Epidermal melanocyte (primary cell): ENCODE data around the gene GADD45A.

ENCODE experiments used
- DNase-seq: peaks from one replicate; pipeline ENCODE4 v3.0.0; 2011; ENCODE audit warnings: low spot score; ENCODE audit not compliant: insufficient read length

GADD45A gene

GRCh38 chr1:67668660-67669059 lies 16.3 kb upstream of the GADD45A start:
- no peak for DNase-seq

- no peak for DNase-seq
Measured at GRCh38 chr1:67672260-67672803, 12.7 kb upstream of the GADD45A start.

GRCh38 chr1:67673468-67674201 lies 11.4 kb upstream of the GADD45A start:
- no peak for DNase-seq

GRCh38 chr1:67674260-67675011 lies 10.6 kb upstream of the GADD45A start:
- no peak for DNase-seq

- no peak for DNase-seq
Measured at GRCh38 chr1:67675800-67676199, 9.2 kb upstream of the GADD45A start.

- DNase-seq, result no peak
Measured at GRCh38 chr1:67676287-67676686, 8.7 kb upstream of the GADD45A start.

GRCh38 chr1:67676946-67677345 lies 8.1 kb upstream of the GADD45A start:
- no peak for DNase-seq

- DNase-seq, result no peak
Measured at GRCh38 chr1:67677408-67677807, 7.6 kb upstream of the GADD45A start.

- no peak for DNase-seq
Measured at GRCh38 chr1:67677930-67678329, 7.1 kb upstream of the GADD45A start.

- DNase-seq, result no peak
Measured at GRCh38 chr1:67679691-67680090, 5.3 kb upstream of the GADD45A start.

GRCh38 chr1:67680486-67680885 lies 4.5 kb upstream of the GADD45A start:
- DNase-seq, result no peak

- DNase-seq, result no peak
Measured at GRCh38 chr1:67682659-67683197, 2.3 kb upstream of the GADD45A start.

- no peak for DNase-seq
Measured at GRCh38 chr1:67683316-67683715, 1.7 kb upstream of the GADD45A start.

- no peak for DNase-seq
Measured at GRCh38 chr1:67683766-67684525, 1.1 kb upstream of the GADD45A start.

- no peak for DNase-seq
Measured at GRCh38 chr1:67684526-67685066, 405 bp upstream of the GADD45A start.

GRCh38 chr1:67685558-67686266 lies 711 bp downstream of the GADD45A start:
- DNase-seq, result no peak

- DNase-seq, result peak; percentile 52
Measured at GRCh38 chr1:67686267-67687197, 1.5 kb downstream of the GADD45A start.

- DNase-seq, result no peak
Measured at GRCh38 chr1:67687198-67687545, 2.2 kb downstream of the GADD45A start.

GRCh38 chr1:67687649-67688048 lies 2.6 kb downstream of the GADD45A start:
- DNase-seq, result no peak
